HepG2 (cell line): ENCODE measurements around the gene NT5C2. TPM values are rescaled to one million over a fixed set of nuclear protein-coding genes. Genes with fewer than 3 reads are reported as not detected.

ENCODE experiments used
- ATAC-seq: fragments of 200-7000 bp; cut with Tn5 transposase; 3 replicates; pipeline ENCODE4 v1.9.1; 2020; ENCODE audit warnings: mild to moderate bottlenecking, moderate library complexity
- BruUV-seq: library from RNA; stranded (reverse); fragments of 400-500 nt; replicated peaks from 2 replicates; lab custom pipeline; 2021; lab: Mats Ljungman, UMichigan
- CTCF ChIA-PET: fragments of 300-600 bp; formaldehyde crosslinking; extraction: SDS; loops from one replicate; lab custom pipeline; 2021; ENCODE audit warnings: low total read pairs, inconsistent platforms, low intra/inter-chr PET ratio; lab: Yijun Ruan, JAX
- POLR2A ChIA-PET: fragments of 350-600 bp; sonication (Branson Sonifier 250); formaldehyde crosslinking; loops from one replicate; lab custom pipeline; 2020; ENCODE audit warnings: antibody characterized with exemption, inconsistent platforms; lab: Yijun Ruan, JAX
- DNase-seq: peaks from one replicate; pipeline ENCODE4 v3.0.0-alpha.2; 2015; ENCODE audit warnings: low spot score
- FAIRE-seq: peaks from 3 replicates; lab custom pipeline; 2011; peaks lifted over from hg19 to GRCh38; lab: Jason Lieb, UNC
- H2AFZ ChIP-seq: one replicate; pipeline ENCODE4 v1.6.1; 2011; ENCODE audit warnings: low read length, inconsistent platforms
- H3K27ac ChIP-seq: fragments of 300-600 bp; 3 replicates; pipeline ENCODE4 v1.8.0; 2011; ENCODE audit warnings: mixed run types, mild to moderate bottlenecking, mixed read lengths, low read length, inconsistent platforms; ENCODE audit not compliant: insufficient read depth; ENCODE audit errors: extremely low read length
- H3K27me3 ChIP-seq, 2 experiments: fragments of 200-600 bp in 1 of 2; 2 replicates in 1 of 2; 3 replicates in 1 of 2; pipeline versions ENCODE4 v1.6.0 to v1.8.0; 2011; ENCODE audit warnings: low read length in 2 of 2, mild to moderate bottlenecking in 2 of 2, moderate library complexity in 2 of 2, inconsistent platforms in 1 of 2; ENCODE audit not compliant: insufficient read depth in 2 of 2, control insufficient read depth in 1 of 2
- H3K36me3 ChIP-seq, 2 experiments: fragments of 200-600 bp in 1 of 2; replicated peaks in 1 of 2; 2 replicates in 1 of 2; 3 replicates in 1 of 2; pipeline versions ENCODE4 v1.5.1 to v1.8.0; 2011; ENCODE audit warnings: low read length in 2 of 2, inconsistent platforms in 1 of 2; ENCODE audit not compliant: insufficient read depth in 2 of 2, control insufficient read depth in 1 of 2
- H3K4me1 ChIP-seq: 2 replicates; pipeline ENCODE4 v1.5.1; 2012; ENCODE audit warnings: low read length, inconsistent platforms; ENCODE audit not compliant: insufficient read depth
- H3K4me2 ChIP-seq: 2 replicates; pipeline ENCODE4 v1.6.0; 2011; ENCODE audit warnings: low read depth, low read length, inconsistent platforms
- H3K4me3 ChIP-seq, 3 experiments: fragments of 200-600 bp in 1 of 3; sonication (generic), shearing (Covaris generic) in 1 of 3; replicated peaks in 1 of 3; 2 replicates each; pipeline ENCODE4 v1.5.1; 2011 to 2016; ENCODE audit warnings: low read length in 3 of 3, inconsistent platforms in 2 of 3, low read depth in 2 of 3, mild to moderate bottlenecking in 2 of 3, control low read depth in 1 of 3, mixed read lengths in 1 of 3; ENCODE audit not compliant: insufficient read depth in 1 of 3
- H3K79me2 ChIP-seq: one replicate; pipeline ENCODE4 v1.6.1; 2011; ENCODE audit warnings: low read length, inconsistent platforms; ENCODE audit not compliant: insufficient read depth
- H3K9ac ChIP-seq: 2 replicates; pipeline ENCODE4 v1.6.0; 2011; ENCODE audit warnings: mild to moderate bottlenecking, low read depth, low read length, inconsistent platforms; ENCODE audit not compliant: insufficient read depth
- H3K9me3 ChIP-seq: 2 replicates; pipeline ENCODE4 v1.5.1; 2012; ENCODE audit warnings: mild to moderate bottlenecking, low read length
- H4K20me1 ChIP-seq: 2 replicates; pipeline ENCODE4 v1.6.0; 2011; ENCODE audit warnings: inconsistent platforms, mild to moderate bottlenecking, low read length, moderate library complexity; ENCODE audit not compliant: insufficient read depth
- ARID5B ChIP-seq: IDR thresholded peaks from 2 replicates; pipeline ENCODE4 v1.4.0; 2020; ENCODE audit warnings: mild to moderate bottlenecking, missing genetic modification reagents
- FOXP1 ChIP-seq, 2 experiments: fragments of 450-650 bp in 1 of 2; IDR thresholded peaks; 2 replicates each; pipeline ENCODE4 v1.6.1; 2017 to 2018; ENCODE audit warnings: antibody characterized with exemption in 1 of 2
- FOXP4 ChIP-seq: sonication (generic); formaldehyde crosslinking; IDR thresholded peaks from 2 replicates; pipeline ENCODE4 v1.4.0; 2020; ENCODE audit warnings: missing genetic modification reagents
- HDAC2 ChIP-seq: sonication (generic); formaldehyde crosslinking; IDR thresholded peaks from 2 replicates; pipeline ENCODE4 v1.4.0; 2020; ENCODE audit warnings: missing genetic modification reagents
- HHEX ChIP-seq: IDR thresholded peaks from 2 replicates; pipeline ENCODE4 v1.6.1; 2016; ENCODE audit warnings: control low read depth
- HNF4A ChIP-seq: sonication (generic); formaldehyde crosslinking; IDR thresholded peaks from 2 replicates; pipeline ENCODE4 v1.4.0; 2020; ENCODE audit warnings: missing genetic modification reagents
- KLF9 ChIP-seq: IDR thresholded peaks from 2 replicates; pipeline ENCODE4 v1.6.1; 2016; ENCODE audit warnings: low read depth
- MAFG ChIP-seq: sonication (generic); formaldehyde crosslinking; IDR thresholded peaks from 2 replicates; pipeline ENCODE4 v1.5.1; 2020; ENCODE audit warnings: mild to moderate bottlenecking, missing genetic modification reagents
- NCOA1 ChIP-seq: sonication (generic); formaldehyde crosslinking; IDR thresholded peaks from 2 replicates; pipeline ENCODE4 v1.9.0; 2021; ENCODE audit warnings: missing genetic modification reagents
- PHF5A ChIP-seq: IDR thresholded peaks from one replicate; pipeline ENCODE4 v1.6.1; 2018; ENCODE audit warnings: low read depth, missing genetic modification reagents; ENCODE audit not compliant: unreplicated experiment
- RAD21 ChIP-seq: fragments of 450-650 bp; formaldehyde crosslinking; IDR thresholded peaks from 2 replicates; pipeline ENCODE4 v1.5.0; 2020; ENCODE audit warnings: mild to moderate bottlenecking
- SALL1 ChIP-seq: sonication (generic); formaldehyde crosslinking; IDR thresholded peaks from 2 replicates; pipeline ENCODE4 v1.8.0; 2022; ENCODE audit warnings: mild to moderate bottlenecking, missing genetic modification reagents
- SMARCC2 ChIP-seq: fragments of 450-650 bp; IDR thresholded peaks from 2 replicates; pipeline ENCODE4 v1.6.1; 2017; ENCODE audit warnings: antibody characterized with exemption, mild to moderate bottlenecking
- SOX5 ChIP-seq: IDR thresholded peaks from 2 replicates; pipeline ENCODE4 v1.6.1; 2016; ENCODE audit warnings: borderline replicate concordance
- SP5 ChIP-seq: IDR thresholded peaks from 2 replicates; pipeline ENCODE4 v1.6.1; 2016; ENCODE audit warnings: low read depth, borderline replicate concordance
- SRSF1 ChIP-seq: fragments of 200-400 bp; formaldehyde crosslinking; optimal IDR thresholded peaks from 2 replicates; pipeline ENCODE3; 2017; ENCODE audit warnings: mild to moderate bottlenecking, low read depth, low read length, moderate library complexity
- ZMAT3 ChIP-seq: sonication (generic); formaldehyde crosslinking; conservative IDR thresholded peaks from 2 replicates; pipeline ENCODE4 v1.7.0; 2021; ENCODE audit warnings: missing genetic modification reagents
- ZMYM3 ChIP-seq: sonication (generic); formaldehyde crosslinking; IDR thresholded peaks from 2 replicates; pipeline ENCODE4 v1.5.1; 2020; ENCODE audit warnings: mild to moderate bottlenecking, missing genetic modification reagents
- ZNF121 ChIP-seq: sonication (generic); formaldehyde crosslinking; IDR thresholded peaks from 2 replicates; pipeline ENCODE4 v1.5.0; 2020; ENCODE audit warnings: mild to moderate bottlenecking, missing genetic modification reagents
- ZNF333 ChIP-seq: sonication (generic); formaldehyde crosslinking; IDR thresholded peaks from 2 replicates; pipeline ENCODE4 v1.4.0; 2020; ENCODE audit warnings: mild to moderate bottlenecking, missing genetic modification reagents, borderline replicate concordance
- ZNF577 ChIP-seq: sonication (generic); formaldehyde crosslinking; IDR thresholded peaks from 2 replicates; pipeline ENCODE4 v1.4.0; 2020; ENCODE audit warnings: mild to moderate bottlenecking, low read depth, missing genetic modification reagents, borderline replicate concordance
- ZNF792 ChIP-seq: IDR thresholded peaks from 2 replicates; pipeline ENCODE4 v1.6.1; 2016
- WGBS: methylation state at CpG from one replicate; pipeline ENCODE4 v1.1.6; 2017; ENCODE audit warnings: low lambda C conversion rate; 5-methylcytosine and 5-hydroxymethylcytosine counted together
- in situ Hi-C: cut with HindIII; loops from 2 replicates; pipeline ENCODE4 v1.10.0; 2017; ENCODE audit warnings: low pct_unique_long_range_greater_than_20kb; ENCODE audit not compliant: extremely low pct_ligation_motif_present
- intact Hi-C: fragments of 100-400 bp; cut with micrococcal nuclease; formaldehyde crosslinking; loops from one replicate; pipeline ENCODE4 v1.10.0; 2022; ENCODE audit not compliant: unreplicated experiment
- polyA plus RNA-seq, 8 experiments: library from polyadenylated mRNA; depleted of rRNA in 3 of 8; stranded (reverse) in 7 of 8; unstranded in 1 of 8; fragments of >200 nt; fragmentation: Illumina TruSeq in 4 of 8; extraction: Trizol in 4 of 8; gene quantifications; 2 replicates each; pipeline versions ENCODE4 v1.2.1 to v1.2.3, GENCODE V29; 2011 to 2016; ENCODE audit warnings: low read depth in 4 of 8, missing spikeins in 1 of 8, mixed read lengths in 1 of 8; ENCODE audit not compliant: insufficient read depth in 1 of 8
- total RNA-seq, 5 experiments: library from RNA; depleted of rRNA; stranded (reverse); fragments of >200 nt; fragmentation: Illumina TruSeq; extraction: Trizol; gene quantifications; 2 replicates each; pipeline ENCODE4 v1.2.3, GENCODE V29; 2016; ENCODE audit warnings: low read depth in 1 of 5

Gene NT5C2
- total and polyA plus RNA-seq, 2 of the 13 experiments (the other 11 are each of a cell fraction or from before 2014, with no cell fraction given), result 40.6 to 55.2 TPM

- TF ChIP-seq MAFG (no peak), ZNF577 (CRISPR knock-in tag) (no peak), ZMAT3 (CRISPR knock-in tag) (no peak), HNF4A (CRISPR knock-in tag) (no peak)
Measured at GRCh38 chr10:103120546-103120945, 72.5 kb downstream of the NT5C2 start (continued).

DNA sequence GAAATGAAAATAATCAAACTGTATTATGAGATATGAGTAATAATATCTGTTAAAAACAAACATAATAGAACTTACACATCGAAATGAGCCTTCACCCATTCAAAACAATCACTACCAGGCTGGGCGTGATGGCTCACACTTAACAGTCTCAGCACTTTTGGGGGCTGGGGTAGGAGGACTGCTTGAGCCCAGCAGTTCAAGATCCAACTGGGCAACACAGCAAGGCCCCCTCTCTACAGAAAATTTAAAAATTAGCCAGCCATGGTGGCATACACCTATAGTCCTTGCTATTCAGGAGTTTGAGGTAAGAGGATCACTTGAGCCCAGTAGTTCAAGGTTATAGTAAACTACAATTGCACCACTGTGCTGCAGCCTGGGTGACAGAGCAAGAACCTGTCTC, 75.8 kb downstream of the NT5C2 start:
- in situ Hi-C loops, result no loop called here
- ATAC-seq, result peak; percentile 34; the same call in 1 of the 3 replicates
- FAIRE-seq, result no peak
- peak; percentile 41; the same call in 1 of the 2 replicates for TF ChIP-seq FOXP4 (CRISPR knock-in tag)
- TF ChIP-seq ZNF121 (CRISPR knock-in tag), result peak; percentile 96
- TF ChIP-seq SP5, result no peak
- peak; percentile 31; the same call in 1 of the 2 replicates for TF ChIP-seq SOX5
- no peak for TF ChIP-seq ZNF792 (CRISPR knock-in tag)
- TF ChIP-seq SMARCC2, result no peak
- peak; percentile 31; the same call in 1 of the 2 replicates for TF ChIP-seq ARID5B (CRISPR knock-in tag)
- no peak for TF ChIP-seq NCOA1 (CRISPR knock-in tag)
- no peak for TF ChIP-seq FOXP1 (IDR thresholded peaks at IDR 0.05)
- TF ChIP-seq FOXP1 (CRISPR knock-in tag; IDR thresholded peaks at IDR 0.05), result peak; percentile 65; the same call in 1 of the 2 replicates
- no peak for TF ChIP-seq HDAC2 (CRISPR knock-in tag)
- no peak for TF ChIP-seq HHEX
- TF ChIP-seq KLF9 (CRISPR knock-in tag), result no peak
- 0 out of 2 replicates have a peak, but pooled peaks have one; percentile 55 for TF ChIP-seq ZMYM3 (CRISPR knock-in tag)
- no peak for TF ChIP-seq RAD21 (CRISPR knock-in tag)
- peak; percentile 29; the same call in 1 of the 2 replicates for TF ChIP-seq SALL1 (CRISPR knock-in tag)
- TF ChIP-seq ZNF333, result no peak
- TF ChIP-seq SRSF1, result no peak
- TF ChIP-seq PHF5A (CRISPR knock-in tag), result no peak

More for the DNA sequence above, 75.8 kb downstream of the NT5C2 start:
- no TSS peak for BruUV-seq
- intact Hi-C loops, result loop anchor here (10.0 kb wide), 1 partner anchor 128 kb away; the partner anchor contains the start of gene RPEL1
- Histone ChIP-seq H3K27me3 (no peaks in the 10 kb centered on the region), H3K36me3 (no peaks in the 10 kb centered on the region; a peak in 1 of 5 replicates), H3K9me3 (no peaks in the 10 kb centered on the region), H3K4me1 (peaks cover 72% of the 10 kb centered on the region), H3K4me2 (peak overlapping the region; percentile 16; the same call in 1 of the 2 replicates), H3K9ac (no peak overlapping the region), H3K79me2 (peaks cover 51% of the 10 kb centered on the region), H3K27ac (no peak overlapping the region), H2AFZ (no peak overlapping the region), H3K4me3 (no peak overlapping the region), H4K20me1 (no peaks in the 10 kb centered on the region)
- ChIA-PET CTCF (no interaction called here), POLR2A (no interaction called here)
- no peak for DNase-seq
- 100% methylated on average over 2 of the region's 2 CpGs for WGBS
